SK-N-SH treated with all-trans-retinoic acid at 6 μM for 48 hours (cell line): ENCODE data around the gene GH1.
"Not testable (repeated sequence)": the region's sequence is repeated elsewhere in the genome, so short reads cannot be mapped to it uniquely, and the experiment has no call there.

Experiments
- ARNTL ChIP-seq: fragments of 450-650 bp; formaldehyde crosslinking; IDR thresholded peaks from 2 replicates; pipeline ENCODE4 v1.5.0; 2020; ENCODE audit warnings: low read depth, mild to moderate bottlenecking, moderate library complexity, borderline replicate concordance
- GLIS3 ChIP-seq: fragments of 250-450 bp; sonication (Bioruptor Pico); IDR thresholded peaks from 2 replicates; pipeline ENCODE4 v1.5.0; 2020; ENCODE audit warnings: mild to moderate bottlenecking, moderate library complexity
- RARB ChIP-seq: fragments of 250-450 bp; sonication (Bioruptor Pico); IDR thresholded peaks from 2 replicates; pipeline ENCODE4 v1.8.0; 2021; ENCODE audit warnings: mild to moderate bottlenecking, moderate library complexity
- ZFP30 ChIP-seq: fragments of 450-650 bp; formaldehyde crosslinking; IDR thresholded peaks from 2 replicates; pipeline ENCODE4 v1.5.0; 2022; ENCODE audit warnings: mild to moderate bottlenecking, moderate library complexity
- ZNF565 ChIP-seq: fragments of 450-650 bp; formaldehyde crosslinking; conservative IDR thresholded peaks from 2 replicates; pipeline ENCODE4 v1.5.0; 2020; ENCODE audit warnings: low read depth, mild to moderate bottlenecking, moderate library complexity
- TF ChIP-seq, protein P1 (sequence below): fragments of 250-450 bp; sonication (Bioruptor Pico); IDR thresholded peaks from 2 replicates; pipeline ENCODE4 v1.8.0; 2020; ENCODE audit warnings: mild to moderate bottlenecking, moderate library complexity, borderline replicate concordance

GRCh38 chr17:63894821-63895220, 23.8 kb downstream of the GH1 start:
- TF ChIP-seq, protein P1, sequence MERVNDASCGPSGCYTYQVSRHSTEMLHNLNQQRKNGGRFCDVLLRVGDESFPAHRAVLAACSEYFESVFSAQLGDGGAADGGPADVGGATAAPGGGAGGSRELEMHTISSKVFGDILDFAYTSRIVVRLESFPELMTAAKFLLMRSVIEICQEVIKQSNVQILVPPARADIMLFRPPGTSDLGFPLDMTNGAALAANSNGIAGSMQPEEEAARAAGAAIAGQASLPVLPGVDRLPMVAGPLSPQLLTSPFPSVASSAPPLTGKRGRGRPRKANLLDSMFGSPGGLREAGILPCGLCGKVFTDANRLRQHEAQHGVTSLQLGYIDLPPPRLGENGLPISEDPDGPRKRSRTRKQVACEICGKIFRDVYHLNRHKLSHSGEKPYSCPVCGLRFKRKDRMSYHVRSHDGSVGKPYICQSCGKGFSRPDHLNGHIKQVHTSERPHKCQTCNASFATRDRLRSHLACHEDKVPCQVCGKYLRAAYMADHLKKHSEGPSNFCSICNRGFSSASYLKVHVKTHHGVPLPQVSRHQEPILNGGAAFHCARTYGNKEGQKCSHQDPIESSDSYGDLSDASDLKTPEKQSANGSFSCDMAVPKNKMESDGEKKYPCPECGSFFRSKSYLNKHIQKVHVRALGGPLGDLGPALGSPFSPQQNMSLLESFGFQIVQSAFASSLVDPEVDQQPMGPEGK (CRISPR knock-in tag), result not testable (repeated sequence)
- not testable (repeated sequence) for TF ChIP-seq ZFP30; GLIS3 (CRISPR knock-in tag); ZNF565 (CRISPR knock-in tag); ARNTL (CRISPR knock-in tag); RARB
